GM19328 (cell line): ENCODE measurements around the gene RPL19.

Source experiments
- ATAC-seq: cut with Tn5 transposase; IDR thresholded peaks from one replicate; pipeline ENCODE4 v1.9.1; 2021; ENCODE audit warnings: mild to moderate bottlenecking, moderate library complexity; ENCODE audit not compliant: unreplicated experiment

Gene RPL19

GRCh38 chr17:39222866-39223834, 23.1 kb downstream of the RPL19 start:
- ATAC-seq = no peak

GRCh38 chr17:39223907-39224777, 24.1 kb downstream of the RPL19 start:
- ATAC-seq = no peak

DNA sequence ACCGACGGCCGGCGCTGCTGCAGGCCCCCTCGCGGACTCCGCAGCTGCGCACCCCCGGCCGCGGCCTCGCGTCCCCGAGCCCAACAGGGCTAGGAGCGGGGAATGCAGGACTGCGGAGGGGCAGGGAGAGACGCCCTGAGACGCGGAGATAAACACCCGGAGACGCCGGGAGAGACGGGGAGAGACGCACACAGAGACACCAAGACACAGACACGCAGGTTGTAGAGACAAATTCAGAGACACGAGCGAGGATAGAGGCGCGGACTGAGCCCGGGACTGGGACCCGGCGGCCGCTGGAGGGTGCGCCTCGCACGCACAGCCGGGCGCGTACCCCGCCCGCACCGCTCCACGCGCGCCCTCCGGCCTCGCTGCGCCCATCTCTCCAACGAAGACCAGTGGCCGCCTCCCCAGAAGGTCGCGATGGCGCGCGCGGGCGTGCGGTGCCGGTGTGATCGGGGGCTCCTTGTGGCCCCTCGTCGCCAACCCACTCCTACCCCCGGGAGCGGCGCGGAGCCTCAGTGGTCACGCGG, 24.8 kb downstream of the RPL19 start:
- ATAC-seq = no peak

DNA sequence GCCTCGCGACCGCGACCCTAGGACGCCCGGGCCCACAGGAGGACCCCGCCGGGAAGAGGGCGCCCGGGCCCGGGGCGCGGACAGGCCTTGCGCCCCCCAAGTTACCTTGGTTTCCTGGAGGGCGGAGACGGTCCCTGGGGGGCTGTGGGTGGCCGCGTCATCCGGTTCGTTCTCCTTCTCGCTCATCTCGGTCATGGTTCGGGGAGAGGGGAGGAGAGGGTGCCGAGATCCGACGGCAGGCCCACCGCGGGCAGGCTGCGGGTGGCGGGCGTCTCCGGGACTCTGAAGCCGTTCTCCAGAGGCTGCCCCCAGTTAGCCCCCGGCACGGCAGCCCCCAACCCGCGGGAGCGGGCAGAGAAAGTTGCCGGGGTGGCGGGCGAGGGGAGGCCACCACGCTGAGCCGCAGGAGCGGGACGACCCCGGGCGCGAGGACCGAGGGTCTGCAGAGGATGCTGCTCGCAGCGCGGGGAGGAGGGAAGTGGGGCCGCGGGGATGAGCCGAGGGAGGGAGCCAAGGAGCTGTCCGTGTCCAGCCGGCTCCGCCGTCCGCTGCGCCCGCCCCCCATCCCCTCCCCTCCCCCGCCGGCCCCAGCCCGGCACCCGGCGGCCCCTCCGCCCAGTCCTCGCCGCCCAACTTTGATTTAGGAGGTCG, 25.4 kb downstream of the RPL19 start, which contains the start of gene STAC2:
Gene STAC2 (minus strand): TSS at position 638 of the 651 bp plus-strand sequence. CDS start 443 bp downstream, at position 195.
- no peak for ATAC-seq

GRCh38 chr17:39225959-39226683, 26.0 kb downstream of the RPL19 start:
- ATAC-seq = no peak

- ATAC-seq = no peak
These were observed 27.4 kb downstream of the RPL19 start for GRCh38 chr17:39227364-39227919.

DNA sequence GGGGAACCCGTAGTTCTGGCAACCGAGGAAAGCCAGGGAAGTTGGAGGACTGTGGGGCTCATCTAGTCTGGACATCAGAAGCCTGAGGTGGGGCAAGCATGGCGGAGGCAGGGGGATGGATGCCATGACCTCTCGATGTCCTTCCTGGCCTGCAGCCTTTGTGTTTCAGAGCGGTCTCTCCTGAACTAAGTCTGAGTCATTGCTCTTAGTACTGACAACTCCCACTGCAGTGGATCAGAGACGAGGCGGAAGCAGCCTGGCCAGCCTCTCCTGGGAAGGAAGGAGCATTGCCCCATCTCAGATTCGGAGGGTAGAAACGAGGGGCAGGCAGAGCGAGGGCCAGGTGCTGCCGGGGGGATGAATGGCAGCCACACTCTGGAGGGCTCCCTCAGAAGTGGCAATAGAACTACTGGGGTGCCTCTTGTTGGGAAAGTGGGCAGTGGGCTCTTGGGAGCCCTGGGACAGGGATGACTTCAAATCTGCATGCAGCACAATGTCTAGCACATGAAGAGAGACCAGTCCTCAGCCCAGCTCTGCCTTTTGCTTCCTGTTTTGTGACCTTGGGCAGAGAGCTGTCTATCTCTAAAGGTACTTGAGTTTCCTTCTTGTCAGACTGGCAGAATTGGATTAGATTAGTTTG, 29.3 kb downstream of the RPL19 start:
- no peak for ATAC-seq

DNA sequence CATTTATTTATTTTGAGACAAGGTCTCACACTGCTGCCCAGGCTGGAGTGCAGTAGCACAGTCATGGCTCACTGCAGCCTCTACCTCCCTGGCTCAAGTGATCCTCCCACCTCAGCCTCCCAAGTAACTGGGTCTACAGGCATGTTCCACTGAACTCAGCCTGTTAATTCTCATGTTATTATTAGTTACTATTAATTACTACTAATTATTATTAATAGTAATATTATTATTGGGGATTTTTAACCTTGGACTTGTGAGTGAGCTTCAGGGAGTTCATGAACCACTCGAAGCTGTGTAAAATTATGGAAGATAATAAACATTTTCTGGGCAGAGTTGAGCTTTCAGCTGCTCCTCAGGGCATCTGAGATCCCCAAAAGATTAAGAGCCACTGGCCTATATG, 30.3 kb downstream of the RPL19 start:
- no peak for ATAC-seq

- no peak for ATAC-seq
These were observed 31.0 kb downstream of the RPL19 start for GRCh38 chr17:39231091-39231561.

GRCh38 chr17:39231591-39232551, 31.8 kb downstream of the RPL19 start:
- no peak for ATAC-seq

DNA sequence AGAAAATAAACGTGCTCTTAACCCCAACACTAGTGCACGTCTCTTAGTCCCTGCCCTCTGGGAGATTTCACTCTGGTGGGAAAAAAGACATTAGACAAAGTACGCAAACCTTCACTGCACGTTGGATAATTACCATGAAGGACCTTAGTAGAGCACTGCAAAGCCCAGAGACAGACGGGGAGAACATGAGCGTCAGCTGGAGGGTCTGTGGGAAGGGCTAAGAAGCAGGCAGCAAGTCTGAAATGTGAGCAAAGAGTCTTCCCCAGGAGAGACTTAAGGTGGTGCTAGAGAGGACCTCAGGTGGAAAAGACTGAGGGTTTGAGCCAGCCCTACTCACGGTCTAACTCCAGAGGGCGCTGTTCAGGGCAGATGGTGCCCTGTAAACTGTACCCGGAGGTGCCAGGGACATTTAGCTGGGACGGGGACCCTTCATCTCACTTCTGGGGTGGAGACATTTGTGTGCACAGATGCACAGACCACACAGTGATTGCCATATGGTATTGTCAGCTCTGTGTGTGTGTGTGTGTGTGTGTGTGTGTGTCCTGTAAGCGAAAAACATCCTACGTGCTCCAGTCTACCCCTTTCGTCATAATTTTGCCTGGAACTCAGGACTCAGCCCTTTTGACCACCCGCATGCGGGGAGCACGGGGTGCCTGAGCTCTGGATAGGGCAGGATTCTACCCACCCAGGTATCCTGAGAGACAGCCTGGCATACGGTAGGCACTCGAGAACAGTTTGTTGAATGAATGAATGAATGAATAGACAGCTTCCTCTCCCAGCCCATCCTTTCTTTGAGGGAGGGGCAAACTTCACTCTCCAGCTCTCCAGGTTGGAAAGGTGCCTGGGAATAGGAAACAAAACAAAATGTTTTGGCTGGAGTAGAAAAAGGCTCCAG, 35.7 kb downstream of the RPL19 start:
- ATAC-seq = no peak

GRCh38 chr17:39236450-39236927, 36.4 kb downstream of the RPL19 start:
- ATAC-seq = no peak

DNA sequence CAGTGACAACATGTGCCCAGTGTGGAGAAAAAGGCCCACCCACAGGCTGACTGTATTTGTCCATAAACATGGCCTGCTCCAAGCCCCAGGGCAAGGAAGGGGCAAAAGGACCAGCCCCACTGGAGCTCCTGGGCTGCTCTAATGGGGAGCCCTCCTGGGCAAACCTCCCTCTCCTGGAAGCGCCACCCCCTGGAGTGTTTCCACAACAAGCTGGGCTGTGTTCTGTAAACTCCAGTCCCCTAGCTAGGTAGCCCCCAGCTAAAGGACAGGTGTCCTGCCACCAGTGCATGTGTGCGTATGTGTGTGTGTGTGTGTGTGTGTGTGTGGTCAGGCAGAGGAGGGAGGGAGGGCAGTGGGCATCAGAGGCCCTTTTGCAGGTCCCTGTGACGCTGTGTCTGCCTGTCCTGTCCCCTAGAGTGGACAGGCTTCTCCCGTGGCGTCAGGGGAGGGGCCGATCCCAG, 36.9 kb downstream of the RPL19 start:
- ATAC-seq = no peak

DNA sequence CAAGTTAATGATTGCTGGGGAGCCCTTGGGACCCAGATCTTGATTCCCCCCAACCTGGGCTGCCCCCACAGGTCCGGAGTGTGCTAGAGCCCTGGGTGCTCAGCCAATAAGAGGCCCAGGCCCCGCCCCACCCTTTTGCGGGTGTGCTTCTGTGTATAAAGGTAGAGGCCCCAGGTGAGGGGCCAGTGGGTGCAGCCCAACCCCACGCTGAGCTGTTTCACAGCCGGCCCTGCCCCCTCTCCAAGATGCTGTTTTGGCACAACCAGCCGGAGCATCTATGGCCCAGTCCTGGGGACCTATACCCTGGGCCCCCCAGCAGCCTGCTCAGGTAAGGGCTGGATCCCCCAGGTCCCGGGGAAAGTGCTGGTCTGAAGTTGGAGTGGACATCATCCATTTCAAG, 37.5 kb downstream of the RPL19 start:
- no peak for ATAC-seq

DNA sequence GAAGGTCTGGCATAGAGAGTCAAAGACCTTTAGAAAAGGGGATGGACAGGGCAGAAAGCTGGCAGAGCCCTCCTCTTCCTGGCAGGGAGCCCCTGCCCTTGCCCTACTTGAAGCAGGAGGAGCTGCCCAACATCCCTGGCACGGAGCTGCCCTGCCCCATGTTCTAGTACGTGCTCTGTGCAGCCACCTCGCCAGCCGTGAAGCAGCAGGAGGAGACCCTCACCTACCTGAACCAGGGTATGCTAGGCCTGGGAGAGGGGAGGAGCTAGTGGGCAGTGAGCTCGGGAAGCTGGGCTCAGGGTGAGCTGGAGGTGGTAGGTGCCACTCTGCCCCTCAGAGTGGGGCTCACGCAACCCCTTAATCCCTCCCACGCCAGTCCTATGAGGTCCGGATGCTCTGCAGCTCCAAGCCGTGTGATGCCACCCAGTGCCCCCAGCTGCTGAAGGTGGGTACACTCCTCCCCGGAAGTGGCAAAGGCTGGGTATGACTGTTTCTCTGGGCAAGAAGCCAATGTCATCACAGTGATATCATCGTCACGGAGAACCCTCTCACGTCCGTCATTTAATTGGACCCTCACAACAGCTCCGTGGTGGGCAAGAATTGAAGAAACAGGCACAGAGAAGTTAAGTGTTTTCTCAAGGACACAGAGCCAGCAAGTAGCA, 38.4 kb downstream of the RPL19 start:
- no peak for ATAC-seq

DNA sequence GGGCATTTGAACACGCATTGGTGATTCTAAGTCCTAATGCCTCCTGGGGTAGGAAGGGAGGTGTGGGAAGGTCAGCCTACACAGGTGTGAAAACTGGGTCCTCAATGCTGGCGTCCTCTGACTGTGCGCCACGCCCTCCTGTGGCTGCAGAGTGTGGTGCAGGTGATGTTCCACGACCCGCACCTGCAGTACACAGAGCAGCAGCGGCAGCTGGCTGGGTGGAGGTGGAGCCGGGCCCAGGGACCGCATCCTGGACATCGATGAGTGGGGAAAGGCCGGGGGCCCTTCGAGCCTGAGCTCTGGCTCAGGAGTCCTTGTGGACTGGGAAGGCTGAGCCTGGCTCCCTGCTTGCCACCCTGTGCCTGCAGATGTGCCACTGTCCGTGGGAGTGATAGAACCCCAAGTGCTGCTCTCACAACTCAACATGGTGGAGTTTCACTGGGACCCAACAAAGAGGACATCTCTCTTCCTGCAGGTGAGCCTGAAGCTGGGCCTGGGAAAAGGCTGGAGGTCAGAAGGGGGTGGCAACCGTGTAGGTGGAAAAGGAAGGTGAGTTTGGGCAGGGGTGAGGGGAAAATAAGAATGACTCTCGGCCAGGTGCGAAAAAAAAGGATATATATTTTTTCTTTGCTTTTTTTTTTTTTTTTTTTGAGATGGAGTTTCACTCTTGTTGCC, 39.7 kb downstream of the RPL19 start:
- no peak for ATAC-seq
